ENCODE results near the gene NR6A1. TPM values are rescaled to one million over a fixed set of nuclear protein-coding genes. Genes with fewer than 3 reads are reported as not detected.

NR6A1 gene
- total RNA-seq, 2 experiments from 2014 or later = not detected

DNA sequence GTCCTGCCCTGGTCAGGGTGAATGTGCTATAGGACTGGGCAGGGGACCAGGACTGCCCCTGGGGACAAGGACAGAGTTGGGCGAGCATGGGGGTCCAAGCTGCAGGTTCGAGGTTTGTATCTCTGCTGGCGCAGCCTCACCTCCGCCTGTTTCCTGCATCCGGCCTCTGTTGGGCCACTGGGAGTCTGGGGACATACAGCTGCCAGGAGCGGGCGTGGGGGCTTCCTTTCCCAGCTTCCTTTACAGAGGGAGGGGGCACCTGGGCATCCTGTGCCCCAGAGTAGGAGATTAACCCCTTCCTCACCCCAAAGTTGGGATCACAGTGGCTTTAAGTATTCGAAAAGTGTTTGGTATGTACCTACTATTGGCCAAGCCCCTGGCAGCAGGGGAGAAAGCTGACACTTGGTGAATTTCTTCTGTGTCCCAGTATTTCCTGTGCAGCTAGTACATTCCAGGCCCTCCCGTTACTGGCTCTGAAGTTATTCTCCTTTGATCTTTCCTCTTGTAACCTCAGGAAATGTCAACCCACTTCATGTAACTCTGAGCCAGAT is 24.8 kb upstream of the NR6A1 start:
- H3K4me3 ChIP-seq (ENCODE audit: low read length) = no peak overlapping the region
- H3K27ac ChIP-seq (ENCODE audit: low read depth in 1 of 2, low read length in 2 of 2) = no peak overlapping the region
- no peak overlapping the region for H3K4me3 Mint-ChIP-seq
- CTCF ChIA-PET = no interaction called here
- H3K36me3 Mint-ChIP-seq (ENCODE audit: low read depth) = no peaks in the 10 kb centered on the region
- no peak overlapping the region for H3K27ac Mint-ChIP-seq
- ATAC-seq (ENCODE audit: poor library complexity) = no peak
- TF ChIP-seq, protein P1, sequence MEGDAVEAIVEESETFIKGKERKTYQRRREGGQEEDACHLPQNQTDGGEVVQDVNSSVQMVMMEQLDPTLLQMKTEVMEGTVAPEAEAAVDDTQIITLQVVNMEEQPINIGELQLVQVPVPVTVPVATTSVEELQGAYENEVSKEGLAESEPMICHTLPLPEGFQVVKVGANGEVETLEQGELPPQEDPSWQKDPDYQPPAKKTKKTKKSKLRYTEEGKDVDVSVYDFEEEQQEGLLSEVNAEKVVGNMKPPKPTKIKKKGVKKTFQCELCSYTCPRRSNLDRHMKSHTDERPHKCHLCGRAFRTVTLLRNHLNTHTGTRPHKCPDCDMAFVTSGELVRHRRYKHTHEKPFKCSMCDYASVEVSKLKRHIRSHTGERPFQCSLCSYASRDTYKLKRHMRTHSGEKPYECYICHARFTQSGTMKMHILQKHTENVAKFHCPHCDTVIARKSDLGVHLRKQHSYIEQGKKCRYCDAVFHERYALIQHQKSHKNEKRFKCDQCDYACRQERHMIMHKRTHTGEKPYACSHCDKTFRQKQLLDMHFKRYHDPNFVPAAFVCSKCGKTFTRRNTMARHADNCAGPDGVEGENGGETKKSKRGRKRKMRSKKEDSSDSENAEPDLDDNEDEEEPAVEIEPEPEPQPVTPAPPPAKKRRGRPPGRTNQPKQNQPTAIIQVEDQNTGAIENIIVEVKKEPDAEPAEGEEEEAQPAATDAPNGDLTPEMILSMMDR (IDR thresholded peaks at IDR 0.05) = no peak
- H3K9me3 Mint-ChIP-seq = no peaks in the 10 kb centered on the region
- H3K4me1 Mint-ChIP-seq (ENCODE audit: low read depth) = no peaks in the 10 kb centered on the region
- peaks cover 0 to 2% of the 10 kb centered on the region in 2 experiments for H3K27me3 ChIP-seq (ENCODE audit: control insufficient read depth in 1 of 2, insufficient read depth in 2 of 2, low read length in 2 of 2)
- no peaks in the 10 kb centered on the region for H3K9me3 ChIP-seq (ENCODE audit: control insufficient read depth in 1 of 2, insufficient read depth in 1 of 2, low read length in 2 of 2)
- no peak for DNase-seq
- H3K4me1 ChIP-seq (ENCODE audit: insufficient read depth, low read length) = no peaks in the 10 kb centered on the region
- intact Hi-C loops (cut with DNase I, micrococcal nuclease) = no loop called here
- POLR2A ChIA-PET = no interaction called here
- no peaks in the 10 kb centered on the region for H3K36me3 ChIP-seq (ENCODE audit: insufficient read depth, low read length)
- peaks cover 19% of the 10 kb centered on the region for H3K27me3 Mint-ChIP-seq

DNA sequence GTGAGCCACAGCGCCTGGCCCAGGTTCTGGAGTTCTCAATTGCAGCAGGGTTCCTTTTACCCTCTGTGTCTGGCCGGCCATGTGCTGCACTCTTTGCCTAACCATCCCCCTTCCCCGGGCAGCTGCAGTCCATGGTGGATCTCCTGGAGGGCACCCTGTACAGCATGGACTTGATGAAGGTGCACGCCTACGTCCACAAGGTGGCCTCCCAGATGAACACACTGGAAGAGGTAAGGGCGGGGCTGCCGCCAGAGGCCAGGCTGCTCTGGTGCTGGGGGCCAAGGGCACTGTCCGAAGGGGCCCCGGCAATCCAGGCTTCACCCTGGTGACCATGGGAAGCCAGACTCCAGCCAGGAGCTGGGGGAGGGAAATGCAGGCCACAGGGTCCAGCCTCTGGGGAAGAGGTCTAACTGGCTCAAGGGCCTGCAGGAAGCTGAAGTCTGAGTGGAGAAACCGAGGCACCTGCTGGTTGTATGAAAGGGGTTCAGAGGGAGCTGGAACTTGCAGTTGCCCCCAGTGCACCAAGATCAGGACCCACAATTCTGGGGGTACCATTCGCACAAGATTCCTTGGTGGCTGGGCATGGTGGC is 23.9 kb upstream of the NR6A1 start:
- H3K36me3 Mint-ChIP-seq (ENCODE audit: low read depth) = no peaks in the 10 kb centered on the region
- peaks cover 0 to 2% of the 10 kb centered on the region in 2 experiments for H3K27me3 ChIP-seq (ENCODE audit: control insufficient read depth in 1 of 2, insufficient read depth in 2 of 2, low read length in 2 of 2)
- ATAC-seq (ENCODE audit: poor library complexity) (no peak), DNase-seq (peak in 2 of 14 experiments; percentile 11 to 34)
- no peaks in the 10 kb centered on the region for H3K9me3 ChIP-seq (ENCODE audit: control insufficient read depth in 1 of 2, insufficient read depth in 1 of 2, low read length in 2 of 2)
- peaks cover 14% of the 10 kb centered on the region for H3K27me3 Mint-ChIP-seq
- no peaks in the 10 kb centered on the region for H3K36me3 ChIP-seq (ENCODE audit: insufficient read depth, low read length)
- ChIA-PET CTCF (no interaction called here), POLR2A (no interaction called here)
- no peak overlapping the region for H3K27ac Mint-ChIP-seq
- H3K4me3 Mint-ChIP-seq = no peak overlapping the region
- no peak overlapping the region for H3K27ac ChIP-seq (ENCODE audit: low read depth in 1 of 2, low read length in 2 of 2)
- H3K4me1 ChIP-seq (ENCODE audit: insufficient read depth, low read length) = no peaks in the 10 kb centered on the region
- no peak overlapping the region for H3K4me3 ChIP-seq (ENCODE audit: low read length)
- no peaks in the 10 kb centered on the region for H3K4me1 Mint-ChIP-seq (ENCODE audit: low read depth)
- TF ChIP-seq, protein P1 (IDR thresholded peaks at IDR 0.05) = no peak
- intact Hi-C loops (cut with DNase I, micrococcal nuclease) = no loop called here
- no peaks in the 10 kb centered on the region for H3K9me3 Mint-ChIP-seq

DNA sequence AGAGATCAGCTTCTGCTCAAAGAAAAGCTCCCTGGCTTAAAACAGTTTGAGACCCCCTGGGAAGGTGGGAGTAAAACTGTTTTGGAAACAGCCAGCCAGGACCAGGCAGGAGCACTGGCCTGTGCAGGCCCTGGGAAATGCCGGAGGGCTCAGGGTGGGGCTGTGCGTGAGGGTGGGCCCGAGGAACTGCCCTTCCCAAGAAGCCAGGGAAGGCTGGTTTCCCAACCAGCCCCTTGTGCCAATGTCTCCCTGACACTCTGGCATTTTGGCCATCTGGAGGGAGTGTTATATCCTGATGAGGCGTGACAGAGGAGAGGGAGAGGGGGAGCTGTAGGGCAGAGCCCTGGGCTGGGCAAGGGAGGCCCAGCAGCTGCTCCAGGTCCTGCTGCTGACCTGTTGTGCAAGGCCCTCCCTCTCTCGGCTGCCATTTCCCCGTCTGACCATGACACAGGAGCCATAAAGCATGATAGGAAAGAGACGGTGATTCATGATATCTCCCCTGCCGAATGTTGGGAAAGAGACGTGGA is 22.0 kb upstream of the NR6A1 start:
- intact Hi-C loops (cut with DNase I, micrococcal nuclease) = no loop called here

More for the DNA sequence above, 22.0 kb upstream of the NR6A1 start:
- Histone ChIP-seq H3K9me3 (ENCODE audit: control insufficient read depth in 1 of 2, insufficient read depth in 1 of 2, low read length in 2 of 2) (no peaks in the 10 kb centered on the region), H3K27me3 (ENCODE audit: control insufficient read depth in 1 of 2, insufficient read depth in 2 of 2, low read length in 2 of 2) (no peaks in the 10 kb centered on the region), H3K4me3 (ENCODE audit: low read length) (no peak overlapping the region), H3K36me3 (ENCODE audit: insufficient read depth, low read length) (no peaks in the 10 kb centered on the region), H3K27ac (ENCODE audit: low read depth in 1 of 2, low read length in 2 of 2) (no peak overlapping the region), H3K4me1 (ENCODE audit: insufficient read depth, low read length) (no peaks in the 10 kb centered on the region)
- Mint-ChIP-seq H3K36me3 (ENCODE audit: low read depth) (no peaks in the 10 kb centered on the region), H3K27ac (no peak overlapping the region), H3K27me3 (peaks cover 18% of the 10 kb centered on the region), H3K4me1 (ENCODE audit: low read depth) (no peaks in the 10 kb centered on the region), H3K9me3 (no peaks in the 10 kb centered on the region), H3K4me3 (no peak overlapping the region)
- TF ChIP-seq, protein P1 (IDR thresholded peaks at IDR 0.05) = no peak
- ChIA-PET POLR2A (no interaction called here), CTCF (no interaction called here)
- no peak for ATAC-seq (ENCODE audit: poor library complexity)
- no peak for DNase-seq
